ENCODE data around the gene CPB2. TPM values are rescaled to one million over a fixed set of nuclear protein-coding genes. Genes with fewer than 3 reads are reported as not detected.

Gene CPB2, protein sequence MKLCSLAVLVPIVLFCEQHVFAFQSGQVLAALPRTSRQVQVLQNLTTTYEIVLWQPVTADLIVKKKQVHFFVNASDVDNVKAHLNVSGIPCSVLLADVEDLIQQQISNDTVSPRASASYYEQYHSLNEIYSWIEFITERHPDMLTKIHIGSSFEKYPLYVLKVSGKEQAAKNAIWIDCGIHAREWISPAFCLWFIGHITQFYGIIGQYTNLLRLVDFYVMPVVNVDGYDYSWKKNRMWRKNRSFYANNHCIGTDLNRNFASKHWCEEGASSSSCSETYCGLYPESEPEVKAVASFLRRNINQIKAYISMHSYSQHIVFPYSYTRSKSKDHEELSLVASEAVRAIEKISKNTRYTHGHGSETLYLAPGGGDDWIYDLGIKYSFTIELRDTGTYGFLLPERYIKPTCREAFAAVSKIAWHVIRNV
- total RNA-seq (0.05 TPM), polyA plus RNA-seq (0.16 TPM)
- long read RNA-seq, donor 1: 0 reads
- long read RNA-seq, donor 2: 0 reads
- long read RNA-seq, donor 3: 0 reads
- long read RNA-seq, donor 4: 0 reads
- long read RNA-seq, donor 5: 0 reads
- long read RNA-seq, donor 6: 0 reads
- long read RNA-seq, donor 7: 0 reads
- long read RNA-seq, donor 8: 0 reads
- long read RNA-seq, donor 9: 0 reads
- long read RNA-seq, donor 10: 0 reads

- WGBS: 98% methylated on average over 4 of the region's 4 CpGs
- H3K9me3 ChIP-seq (ENCODE audit: control insufficient read depth in 2 of 2, insufficient read depth in 1 of 2, low read length in 1 of 2): no peaks in the 10 kb centered on the region
- no peaks in the 10 kb centered on the region for H3K27me3 ChIP-seq (ENCODE audit: control insufficient read depth in 2 of 2, insufficient read depth in 1 of 2, low read length in 1 of 2)
- H3K4me3 ChIP-seq (ENCODE audit: low read length in 2 of 2): no peak within 1 kb of the TSS
- no peak within 1 kb of the TSS for H3K27ac ChIP-seq (ENCODE audit: low read depth in 1 of 2, low read length in 1 of 2)
- DNase-seq (ENCODE audit: low read depth in 6 of 9, low spot score in 9 of 9): no peak
- H3K36me3 ChIP-seq (ENCODE audit: control insufficient read depth in 2 of 2, insufficient read depth in 2 of 2, low read length in 1 of 2): no peaks in the 10 kb centered on the region
- H3K4me1 ChIP-seq (ENCODE audit: control insufficient read depth in 2 of 2, insufficient read depth in 2 of 2, low read length in 2 of 2): peaks cover 0 to 4% of the 10 kb centered on the region in 2 donors
These were observed at the start of gene CPB2 for GRCh38 chr13:46104868-46105267. TSS of gene CPB2 (minus strand) at chr13:46105033. CDS start at chr13:46105009, 24 bp downstream.

- no peak overlapping the region for H3K4me3 ChIP-seq (ENCODE audit: low read length in 2 of 2)
- DNase-seq (ENCODE audit: low read depth in 6 of 9, low spot score in 9 of 9): no peak
- no peaks in the 10 kb centered on the region for H3K27me3 ChIP-seq (ENCODE audit: control insufficient read depth in 2 of 2, insufficient read depth in 1 of 2, low read length in 1 of 2)
- 90% methylated on average over 7 of the region's 7 CpGs for WGBS
- peaks cover 11 to 18% of the 10 kb centered on the region in 2 donors for H3K4me1 ChIP-seq (ENCODE audit: control insufficient read depth in 2 of 2, insufficient read depth in 2 of 2, low read length in 2 of 2)
- H3K9me3 ChIP-seq (ENCODE audit: control insufficient read depth in 2 of 2, insufficient read depth in 1 of 2, low read length in 1 of 2): no peaks in the 10 kb centered on the region
- H3K36me3 ChIP-seq (ENCODE audit: control insufficient read depth in 2 of 2, insufficient read depth in 2 of 2, low read length in 1 of 2): peaks cover 54 to 92% of the 10 kb centered on the region in 2 donors
- H3K27ac ChIP-seq (ENCODE audit: low read depth in 1 of 2, low read length in 1 of 2): peak overlapping the region in 1 of 2 donors; percentile 1
These were observed 49.4 kb upstream of the CPB2 start for GRCh38 chr13:46154136-46154801.

- no peak for DNase-seq (ENCODE audit: low read depth in 6 of 9, low spot score in 9 of 9)
- Histone ChIP-seq H3K4me1 (ENCODE audit: control insufficient read depth in 2 of 2, insufficient read depth in 2 of 2, low read length in 2 of 2) (peaks cover 11 to 24% of the 10 kb centered on the region in 2 donors), H3K4me3 (ENCODE audit: low read length in 2 of 2) (no peak overlapping the region), H3K36me3 (ENCODE audit: control insufficient read depth in 2 of 2, insufficient read depth in 2 of 2, low read length in 1 of 2) (peaks cover 47 to 85% of the 10 kb centered on the region in 2 donors), H3K9me3 (ENCODE audit: control insufficient read depth in 2 of 2, insufficient read depth in 1 of 2, low read length in 1 of 2) (no peaks in the 10 kb centered on the region), H3K27ac (ENCODE audit: low read depth in 1 of 2, low read length in 1 of 2) (peak overlapping the region in 1 of 2 donors; percentile 38), H3K27me3 (ENCODE audit: control insufficient read depth in 2 of 2, insufficient read depth in 1 of 2, low read length in 1 of 2) (no peaks in the 10 kb centered on the region)
- 98% methylated on average over 6 of the region's 6 CpGs for WGBS
These were observed 47.9 kb upstream of the CPB2 start for GRCh38 chr13:46152627-46153328.

DNA sequence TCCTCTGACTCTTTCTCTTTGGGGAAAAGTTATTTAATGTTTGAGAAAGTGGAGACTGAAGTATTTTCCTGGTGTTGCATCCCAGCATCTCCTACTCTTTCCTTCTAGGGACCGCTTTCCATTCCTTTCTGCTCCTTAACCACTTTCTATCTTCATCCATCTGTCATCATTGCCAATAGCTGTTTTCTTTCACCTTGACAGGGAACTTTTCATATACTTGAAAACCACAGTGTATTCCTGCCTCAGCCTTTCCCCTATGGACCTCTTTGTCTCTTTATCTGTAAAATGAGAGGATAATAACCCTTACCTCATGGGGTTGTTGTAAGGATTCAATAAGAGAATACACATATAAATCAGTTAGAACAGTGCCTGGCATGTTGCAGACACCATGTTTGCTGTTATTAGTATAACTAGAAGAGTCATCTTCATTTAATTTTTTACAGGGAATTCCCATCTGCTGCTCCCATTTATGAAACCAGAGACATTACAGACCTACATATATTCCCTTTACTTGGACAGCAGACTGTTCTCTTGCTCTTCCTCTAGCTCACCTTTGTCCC lies 45.4 kb upstream of the CPB2 start:
- H3K36me3 ChIP-seq (ENCODE audit: control insufficient read depth in 2 of 2, insufficient read depth in 2 of 2, low read length in 1 of 2): peaks cover 43 to 87% of the 10 kb centered on the region in 2 donors
- WGBS: 96% methylated on average over 1 of the region's 1 CpG
- H3K9me3 ChIP-seq (ENCODE audit: control insufficient read depth in 2 of 2, insufficient read depth in 1 of 2, low read length in 1 of 2): no peaks in the 10 kb centered on the region
- H3K27me3 ChIP-seq (ENCODE audit: control insufficient read depth in 2 of 2, insufficient read depth in 1 of 2, low read length in 1 of 2): no peaks in the 10 kb centered on the region
- no peak for DNase-seq (ENCODE audit: low read depth in 6 of 9, low spot score in 9 of 9)
- H3K4me3 ChIP-seq (ENCODE audit: low read length in 2 of 2): no peak overlapping the region
- peaks cover 11 to 24% of the 10 kb centered on the region in 2 donors for H3K4me1 ChIP-seq (ENCODE audit: control insufficient read depth in 2 of 2, insufficient read depth in 2 of 2, low read length in 2 of 2)
- H3K27ac ChIP-seq (ENCODE audit: low read depth in 1 of 2, low read length in 1 of 2): peak overlapping the region in 1 of 2 donors; percentile 97

GRCh38 chr13:46149272-46150133 lies 44.7 kb upstream of the CPB2 start:
- Histone ChIP-seq H3K36me3 (ENCODE audit: control insufficient read depth in 2 of 2, insufficient read depth in 2 of 2, low read length in 1 of 2) (peaks cover 45 to 87% of the 10 kb centered on the region in 2 donors), H3K9me3 (ENCODE audit: control insufficient read depth in 2 of 2, insufficient read depth in 1 of 2, low read length in 1 of 2) (no peaks in the 10 kb centered on the region), H3K4me3 (ENCODE audit: low read length in 2 of 2) (no peak overlapping the region), H3K4me1 (ENCODE audit: control insufficient read depth in 2 of 2, insufficient read depth in 2 of 2, low read length in 2 of 2) (peaks cover 11 to 24% of the 10 kb centered on the region in 2 donors), H3K27me3 (ENCODE audit: control insufficient read depth in 2 of 2, insufficient read depth in 1 of 2, low read length in 1 of 2) (no peaks in the 10 kb centered on the region), H3K27ac (ENCODE audit: low read depth in 1 of 2, low read length in 1 of 2) (peak overlapping the region; percentile 64 to 97)
- WGBS: 62% methylated on average over 7 of the region's 7 CpGs
- DNase-seq (ENCODE audit: low read depth in 6 of 9, low spot score in 9 of 9): peak in 8 of 9 donors; percentile 57 to 89 (median 74)

GRCh38 chr13:46146898-46147297 lies 42.1 kb upstream of the CPB2 start:
- no peaks in the 10 kb centered on the region for H3K27me3 ChIP-seq (ENCODE audit: control insufficient read depth in 2 of 2, insufficient read depth in 1 of 2, low read length in 1 of 2)
- no peaks in the 10 kb centered on the region for H3K9me3 ChIP-seq (ENCODE audit: control insufficient read depth in 2 of 2, insufficient read depth in 1 of 2, low read length in 1 of 2)
- H3K4me3 ChIP-seq (ENCODE audit: low read length in 2 of 2): no peak overlapping the region
- peaks cover 54 to 88% of the 10 kb centered on the region in 2 donors for H3K36me3 ChIP-seq (ENCODE audit: control insufficient read depth in 2 of 2, insufficient read depth in 2 of 2, low read length in 1 of 2)
- no peak overlapping the region for H3K27ac ChIP-seq (ENCODE audit: low read depth in 1 of 2, low read length in 1 of 2)
- 96% methylated on average over 3 of the region's 3 CpGs for WGBS
- H3K4me1 ChIP-seq (ENCODE audit: control insufficient read depth in 2 of 2, insufficient read depth in 2 of 2, low read length in 2 of 2): peaks cover 11 to 24% of the 10 kb centered on the region in 2 donors
- no peak for DNase-seq (ENCODE audit: low read depth in 6 of 9, low spot score in 9 of 9)

DNA sequence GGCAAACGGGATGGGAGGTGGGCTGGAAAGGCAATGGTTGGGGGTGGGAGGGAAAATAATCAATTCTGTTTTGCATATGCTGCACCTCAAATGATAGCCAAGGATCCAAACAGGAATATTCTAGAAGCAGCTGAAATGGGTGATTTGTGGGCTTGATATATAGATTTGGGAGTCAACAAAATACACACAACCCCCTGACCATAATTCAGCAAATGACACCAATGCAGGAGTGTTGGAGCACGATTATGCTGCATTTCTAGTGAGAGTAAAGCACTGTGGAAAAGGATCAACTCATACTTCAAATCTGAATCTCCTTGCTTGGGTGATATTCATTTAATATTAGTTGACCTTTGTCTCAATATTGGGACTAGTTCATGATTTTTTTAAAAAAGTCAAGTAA lies 41.1 kb upstream of the CPB2 start:
- Histone ChIP-seq H3K36me3 (ENCODE audit: control insufficient read depth in 2 of 2, insufficient read depth in 2 of 2, low read length in 1 of 2) (peaks cover 52 to 86% of the 10 kb centered on the region in 2 donors), H3K27me3 (ENCODE audit: control insufficient read depth in 2 of 2, insufficient read depth in 1 of 2, low read length in 1 of 2) (no peaks in the 10 kb centered on the region), H3K9me3 (ENCODE audit: control insufficient read depth in 2 of 2, insufficient read depth in 1 of 2, low read length in 1 of 2) (no peaks in the 10 kb centered on the region), H3K4me3 (ENCODE audit: low read length in 2 of 2) (no peak overlapping the region), H3K4me1 (ENCODE audit: control insufficient read depth in 2 of 2, insufficient read depth in 2 of 2, low read length in 2 of 2) (peaks cover 11 to 24% of the 10 kb centered on the region in 2 donors), H3K27ac (ENCODE audit: low read depth in 1 of 2, low read length in 1 of 2) (no peak overlapping the region)
- no peak for DNase-seq (ENCODE audit: low read depth in 6 of 9, low spot score in 9 of 9)
- WGBS: 78% methylated on average over 2 of the region's 2 CpGs

- Histone ChIP-seq H3K36me3 (ENCODE audit: control insufficient read depth in 2 of 2, insufficient read depth in 2 of 2, low read length in 1 of 2) (peaks cover 47 to 84% of the 10 kb centered on the region in 2 donors), H3K4me3 (ENCODE audit: low read length in 2 of 2) (no peak overlapping the region), H3K27me3 (ENCODE audit: control insufficient read depth in 2 of 2, insufficient read depth in 1 of 2, low read length in 1 of 2) (no peaks in the 10 kb centered on the region), H3K27ac (ENCODE audit: low read depth in 1 of 2, low read length in 1 of 2) (no peak overlapping the region), H3K4me1 (ENCODE audit: control insufficient read depth in 2 of 2, insufficient read depth in 2 of 2, low read length in 2 of 2) (peaks cover 8 to 16% of the 10 kb centered on the region in 2 donors), H3K9me3 (ENCODE audit: control insufficient read depth in 2 of 2, insufficient read depth in 1 of 2, low read length in 1 of 2) (no peaks in the 10 kb centered on the region)
- whole genome bisulfite sequencing: 95% methylated on average over 4 of the region's 4 CpGs
- no peak for DNase-seq (ENCODE audit: low read depth in 6 of 9, low spot score in 9 of 9)
These were observed 40.3 kb upstream of the CPB2 start for GRCh38 chr13:46145135-46145534.
